GM12872 (cell line): Measurements from ENCODE around the gene GALNT8.

ENCODE experiments used
- TF ChIP-seq, protein P1 (sequence below): IDR thresholded peaks from 3 replicates; pipeline ENCODE4 v1.5.1; 2011; ENCODE audit warnings: low read depth, mild to moderate bottlenecking, low read length, moderate library complexity; ENCODE audit not compliant: insufficient read depth

GALNT8 gene

GRCh38 chr12:4802841-4803240 is 82.6 kb downstream of the GALNT8 start:
- TF ChIP-seq, protein P1, sequence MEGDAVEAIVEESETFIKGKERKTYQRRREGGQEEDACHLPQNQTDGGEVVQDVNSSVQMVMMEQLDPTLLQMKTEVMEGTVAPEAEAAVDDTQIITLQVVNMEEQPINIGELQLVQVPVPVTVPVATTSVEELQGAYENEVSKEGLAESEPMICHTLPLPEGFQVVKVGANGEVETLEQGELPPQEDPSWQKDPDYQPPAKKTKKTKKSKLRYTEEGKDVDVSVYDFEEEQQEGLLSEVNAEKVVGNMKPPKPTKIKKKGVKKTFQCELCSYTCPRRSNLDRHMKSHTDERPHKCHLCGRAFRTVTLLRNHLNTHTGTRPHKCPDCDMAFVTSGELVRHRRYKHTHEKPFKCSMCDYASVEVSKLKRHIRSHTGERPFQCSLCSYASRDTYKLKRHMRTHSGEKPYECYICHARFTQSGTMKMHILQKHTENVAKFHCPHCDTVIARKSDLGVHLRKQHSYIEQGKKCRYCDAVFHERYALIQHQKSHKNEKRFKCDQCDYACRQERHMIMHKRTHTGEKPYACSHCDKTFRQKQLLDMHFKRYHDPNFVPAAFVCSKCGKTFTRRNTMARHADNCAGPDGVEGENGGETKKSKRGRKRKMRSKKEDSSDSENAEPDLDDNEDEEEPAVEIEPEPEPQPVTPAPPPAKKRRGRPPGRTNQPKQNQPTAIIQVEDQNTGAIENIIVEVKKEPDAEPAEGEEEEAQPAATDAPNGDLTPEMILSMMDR = no peak

- TF ChIP-seq, protein P1 = no peak
These were observed 86.4 kb downstream of the GALNT8 start for GRCh38 chr12:4806439-4807115.

DNA sequence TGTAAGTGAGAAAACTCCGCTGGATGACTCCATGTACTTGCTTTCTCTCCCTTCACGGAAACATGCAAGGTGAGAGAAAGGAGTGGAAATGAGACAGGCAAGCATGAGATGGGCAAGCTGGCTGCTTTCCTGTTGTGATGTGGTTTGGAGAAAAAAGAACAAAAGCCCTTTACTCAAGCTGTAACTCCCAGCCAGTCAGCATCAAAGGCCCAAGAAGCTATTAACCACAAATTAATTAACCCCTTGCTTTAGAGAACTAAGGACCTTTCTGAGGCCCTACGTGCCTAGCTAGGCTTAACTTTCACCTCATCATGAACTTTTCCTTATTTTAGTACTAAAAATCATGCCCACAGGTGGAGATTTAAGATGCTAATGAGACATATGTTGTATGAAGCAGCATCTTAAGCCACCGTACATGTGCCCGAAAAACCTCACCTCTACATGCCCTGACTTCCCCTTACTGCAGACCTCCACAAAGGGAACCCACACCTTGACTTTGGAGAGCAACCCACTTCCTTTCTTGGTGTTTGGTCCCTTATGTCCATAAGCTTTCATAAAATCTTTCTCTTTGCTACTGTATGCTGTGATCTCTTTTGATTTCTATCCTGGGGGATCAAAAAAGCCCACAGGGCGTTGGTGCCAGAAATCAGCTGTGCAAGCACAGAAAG is 87.0 kb downstream of the GALNT8 start:
- TF ChIP-seq, protein P1 = no peak

DNA sequence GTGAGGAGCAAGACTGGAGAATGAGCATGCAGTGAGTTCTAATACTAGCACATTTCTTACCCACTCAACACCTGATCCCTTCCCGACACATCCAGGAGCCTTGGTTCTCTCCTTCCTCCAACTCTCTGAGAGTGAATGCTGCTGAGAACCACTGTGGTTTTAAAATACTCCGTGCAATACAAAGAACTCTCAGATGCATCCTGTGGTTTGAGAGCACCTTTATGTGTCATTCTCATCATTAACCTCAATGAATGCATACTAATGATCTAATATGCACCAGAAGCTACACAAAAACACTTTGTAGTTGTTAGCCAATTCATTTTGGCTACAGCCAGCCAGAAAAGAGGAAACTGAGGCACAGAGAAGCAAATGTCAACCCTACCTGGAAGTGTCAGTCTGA is 87.6 kb downstream of the GALNT8 start:
- TF ChIP-seq, protein P1 = no peak

DNA sequence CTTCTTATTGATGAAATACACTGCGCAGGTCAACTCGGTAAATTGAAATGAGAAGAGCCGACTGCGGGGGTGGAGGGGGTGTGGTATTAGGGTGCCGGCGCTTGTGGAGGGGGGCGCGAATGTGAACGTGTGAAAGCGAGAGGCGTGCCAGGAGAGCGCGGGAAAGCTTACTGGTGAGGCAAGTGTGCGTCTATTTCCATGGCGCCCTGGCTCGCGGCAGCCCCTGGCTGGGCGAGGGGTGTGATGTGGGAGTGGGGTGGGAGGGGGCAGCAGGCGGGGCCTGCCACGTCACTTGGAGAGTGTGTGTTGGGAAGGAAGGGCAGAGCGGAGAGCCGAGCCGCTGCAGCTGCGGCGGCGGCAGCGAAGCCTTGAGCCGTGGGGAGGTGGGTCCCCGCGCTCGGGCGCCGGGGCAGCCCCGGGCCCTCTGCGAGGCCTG is 88.8 kb downstream of the GALNT8 start:
- TF ChIP-seq, protein P1 = no peak

- TF ChIP-seq, protein P1 = no peak
These were observed 89.4 kb downstream of the GALNT8 start for GRCh38 chr12:4809449-4810218.

GRCh38 chr12:4810219-4810671 is 90.0 kb downstream of the GALNT8 start:
- TF ChIP-seq, protein P1 = no peak
